ENCODE results near the gene ZNF608. TPM values are rescaled to one million over a fixed set of nuclear protein-coding genes. Genes with fewer than 3 reads are reported as not detected.

Gene ZNF608
- total and polyA plus RNA-seq, 4 donors, result 1.4 to 7.6 (median 3.2) TPM

GRCh38 chr5:124706051-124706450 is 40.4 kb downstream of the ZNF608 start (continued):
- no peak for TF ChIP-seq ZBTB33 (IDR thresholded peaks at IDR 0.05)

- Histone ChIP-seq H3K4me3 (ENCODE audit: low read depth in 1 of 3, low read length in 3 of 3) (no peak overlapping the region), H3K9ac (ENCODE audit: low read depth in 1 of 2, low read length in 2 of 2) (no peak overlapping the region), H3K36me3 (ENCODE audit: control insufficient read depth in 4 of 4, insufficient read depth in 3 of 4, low read depth in 1 of 4, low read length in 3 of 4) (no peaks in the 10 kb centered on the region), H3K27ac (ENCODE audit: low read depth in 1 of 2, low read length in 2 of 2) (no peak overlapping the region), H3K27me3 (ENCODE audit: control insufficient read depth in 4 of 4, insufficient read depth in 4 of 4, low read length in 3 of 4) (no peaks in the 10 kb centered on the region), H3K9me3 (ENCODE audit: control insufficient read depth in 4 of 4, low read length in 3 of 4) (no peaks in the 10 kb centered on the region), H3K4me1 (ENCODE audit: control insufficient read depth in 4 of 4, insufficient read depth in 4 of 4, low read length in 3 of 4) (peaks cover 0 to 4% (median 0%) of the 10 kb centered on the region in 4 donors)
- TF ChIP-seq TAF1 (conservative IDR thresholded peaks at IDR 0.05), result no peak
- WGBS, result 87% methylated on average over 2 of the region's 2 CpGs
- DNase-seq (ENCODE audit: low spot score), result no peak
Measured at GRCh38 chr5:124705577-124705976, 40.9 kb downstream of the ZNF608 start.

- TF ChIP-seq CTCF (IDR thresholded peaks at IDR 0.05; ENCODE audit: low read depth, low read length, missing input control) (no peak), RAD21 (IDR thresholded peaks at IDR 0.05) (peak in 1 of 2 donors; percentile 56)
- Histone ChIP-seq H3K27me3 (ENCODE audit: control insufficient read depth in 4 of 4, insufficient read depth in 4 of 4, low read length in 3 of 4) (no peaks in the 10 kb centered on the region), H3K36me3 (ENCODE audit: control insufficient read depth in 4 of 4, insufficient read depth in 3 of 4, low read depth in 1 of 4, low read length in 3 of 4) (no peaks in the 10 kb centered on the region), H3K9me3 (ENCODE audit: control insufficient read depth in 4 of 4, low read length in 3 of 4) (no peaks in the 10 kb centered on the region), H3K9ac (ENCODE audit: low read depth in 1 of 2, low read length in 2 of 2) (no peak overlapping the region), H3K4me1 (ENCODE audit: control insufficient read depth in 4 of 4, insufficient read depth in 4 of 4, low read length in 3 of 4) (peaks cover 0 to 4% (median 0%) of the 10 kb centered on the region in 4 donors), H3K27ac (ENCODE audit: low read depth in 1 of 2, low read length in 2 of 2) (no peak overlapping the region), H3K4me3 (ENCODE audit: low read depth in 1 of 3, low read length in 3 of 3) (no peak overlapping the region)
- WGBS, result 77% methylated on average over 6 of the region's 6 CpGs
- DNase-seq (ENCODE audit: low spot score), result no peak
Measured at GRCh38 chr5:124704594-124705284, 41.7 kb downstream of the ZNF608 start.

- WGBS, result 95% methylated on average over 4 of the region's 4 CpGs
Measured at GRCh38 chr5:124703995-124704394, 42.4 kb downstream of the ZNF608 start.

More at GRCh38 chr5:124703995-124704394, 42.4 kb downstream of the ZNF608 start:
- Histone ChIP-seq H3K9ac (ENCODE audit: low read depth in 1 of 2, low read length in 2 of 2) (no peak overlapping the region), H3K27ac (ENCODE audit: low read depth in 1 of 2, low read length in 2 of 2) (no peak overlapping the region), H3K36me3 (ENCODE audit: control insufficient read depth in 4 of 4, insufficient read depth in 3 of 4, low read depth in 1 of 4, low read length in 3 of 4) (peaks cover 0 to 2% (median 0%) of the 10 kb centered on the region in 4 donors), H3K4me3 (ENCODE audit: low read depth in 1 of 3, low read length in 3 of 3) (no peak overlapping the region), H3K4me1 (ENCODE audit: control insufficient read depth in 4 of 4, insufficient read depth in 4 of 4, low read length in 3 of 4) (peaks cover 0 to 4% (median 0%) of the 10 kb centered on the region in 4 donors), H3K27me3 (ENCODE audit: control insufficient read depth in 4 of 4, insufficient read depth in 4 of 4, low read length in 3 of 4) (no peaks in the 10 kb centered on the region), H3K9me3 (ENCODE audit: control insufficient read depth in 4 of 4, low read length in 3 of 4) (no peaks in the 10 kb centered on the region)
- DNase-seq (ENCODE audit: low spot score), result no peak
- TF ChIP-seq FOXA1 (IDR thresholded peaks at IDR 0.05) (no peak), NR2F2 (IDR thresholded peaks at IDR 0.05) (no peak), FOXA2 (IDR thresholded peaks at IDR 0.05) (no peak), CTCF (IDR thresholded peaks at IDR 0.05; ENCODE audit: low read depth, low read length, missing input control) (no peak), YY1 (IDR thresholded peaks at IDR 0.05) (no peak), SP1 (IDR thresholded peaks at IDR 0.05) (no peak), HNF4A (conservative IDR thresholded peaks at IDR 0.05) (no peak), ATF3 (IDR thresholded peaks at IDR 0.05) (no peak)

Measured in liver (tissue), 9 donors.